PC-9 (cell line): ENCODE results near the gene CACNA1D.

ENCODE experiments used
- EZH2 ChIP-seq: fragments of 200-600 bp; sonication (generic); IDR thresholded peaks from 2 replicates; pipeline ENCODE4 v1.8.0; 2017; ENCODE audit warnings: antibody characterized with exemption, low read depth
- TF ChIP-seq, protein P1 (sequence below): fragments of 200-600 bp; sonication (generic); conservative IDR thresholded peaks from 2 replicates; pipeline ENCODE4 v1.6.1; 2017; ENCODE audit warnings: mixed run types, antibody characterized with exemption, mild to moderate bottlenecking, moderate library complexity

DNA sequence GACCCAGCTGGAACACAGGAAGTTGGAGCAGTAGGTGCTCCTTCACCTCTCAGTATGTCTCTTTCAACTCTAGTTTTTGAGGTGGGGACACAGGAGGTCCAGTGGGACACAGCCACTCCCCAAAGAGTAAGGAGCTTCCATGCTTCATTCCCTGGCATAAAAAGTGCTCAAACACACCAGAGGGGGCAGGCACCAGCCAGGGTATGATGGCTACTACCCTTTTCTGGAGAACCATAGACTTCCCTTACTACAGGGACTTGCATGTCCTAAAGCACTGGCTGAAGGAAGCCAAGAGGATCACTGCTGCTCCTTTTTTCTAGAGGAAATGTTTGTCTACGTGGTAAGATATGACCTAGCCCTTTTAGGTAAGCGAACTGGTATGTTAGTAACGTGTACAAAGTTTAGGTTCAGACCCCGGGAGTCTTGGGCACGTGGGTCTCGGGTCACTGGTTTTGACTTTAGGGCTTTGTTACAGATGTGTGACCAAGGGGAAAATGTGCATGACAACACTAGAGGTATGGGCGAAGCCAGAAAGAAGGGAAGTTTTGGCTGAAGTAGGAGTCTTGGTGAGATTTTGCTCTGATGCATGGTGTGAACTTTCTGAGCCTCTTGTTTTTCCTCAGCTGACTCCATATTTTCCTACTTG lies 363.8 kb downstream of the CACNA1D start:
- TF ChIP-seq, protein P1, sequence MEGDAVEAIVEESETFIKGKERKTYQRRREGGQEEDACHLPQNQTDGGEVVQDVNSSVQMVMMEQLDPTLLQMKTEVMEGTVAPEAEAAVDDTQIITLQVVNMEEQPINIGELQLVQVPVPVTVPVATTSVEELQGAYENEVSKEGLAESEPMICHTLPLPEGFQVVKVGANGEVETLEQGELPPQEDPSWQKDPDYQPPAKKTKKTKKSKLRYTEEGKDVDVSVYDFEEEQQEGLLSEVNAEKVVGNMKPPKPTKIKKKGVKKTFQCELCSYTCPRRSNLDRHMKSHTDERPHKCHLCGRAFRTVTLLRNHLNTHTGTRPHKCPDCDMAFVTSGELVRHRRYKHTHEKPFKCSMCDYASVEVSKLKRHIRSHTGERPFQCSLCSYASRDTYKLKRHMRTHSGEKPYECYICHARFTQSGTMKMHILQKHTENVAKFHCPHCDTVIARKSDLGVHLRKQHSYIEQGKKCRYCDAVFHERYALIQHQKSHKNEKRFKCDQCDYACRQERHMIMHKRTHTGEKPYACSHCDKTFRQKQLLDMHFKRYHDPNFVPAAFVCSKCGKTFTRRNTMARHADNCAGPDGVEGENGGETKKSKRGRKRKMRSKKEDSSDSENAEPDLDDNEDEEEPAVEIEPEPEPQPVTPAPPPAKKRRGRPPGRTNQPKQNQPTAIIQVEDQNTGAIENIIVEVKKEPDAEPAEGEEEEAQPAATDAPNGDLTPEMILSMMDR = no peak
- TF ChIP-seq EZH2 = no peak
